HG02852 (cell line): ENCODE results near the gene RNF40.
"Not testable (repeated sequence)": the region's sequence is repeated elsewhere in the genome, so short reads cannot be mapped to it uniquely, and the experiment has no call there.

Experiments
- ATAC-seq: cut with Tn5 transposase; IDR thresholded peaks from one replicate; pipeline ENCODE4 v1.9.1; 2021; ENCODE audit warnings: mild to moderate bottlenecking, moderate library complexity; ENCODE audit not compliant: unreplicated experiment

Gene RNF40

DNA sequence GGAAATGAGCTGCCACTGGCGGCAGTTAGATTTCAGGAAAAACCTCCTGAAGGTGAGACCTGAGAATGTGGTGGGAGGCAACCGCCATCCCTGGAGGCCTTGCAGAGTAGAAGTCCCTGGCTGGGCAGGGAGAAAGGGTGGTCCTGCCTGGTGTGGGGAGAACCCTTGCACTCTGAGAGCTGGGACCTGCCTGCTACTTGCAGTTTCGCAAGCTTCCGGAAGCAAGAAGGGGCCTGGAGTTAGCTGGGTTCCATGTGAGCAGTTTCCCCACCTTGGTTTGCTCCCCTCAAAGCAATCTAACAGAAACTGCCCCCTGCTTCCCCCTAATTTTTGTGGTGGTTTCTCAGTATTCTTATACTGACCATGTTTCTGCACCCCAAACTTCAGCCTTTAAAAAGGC is 18.4 kb downstream of the RNF40 start:
- ATAC-seq = no peak

DNA sequence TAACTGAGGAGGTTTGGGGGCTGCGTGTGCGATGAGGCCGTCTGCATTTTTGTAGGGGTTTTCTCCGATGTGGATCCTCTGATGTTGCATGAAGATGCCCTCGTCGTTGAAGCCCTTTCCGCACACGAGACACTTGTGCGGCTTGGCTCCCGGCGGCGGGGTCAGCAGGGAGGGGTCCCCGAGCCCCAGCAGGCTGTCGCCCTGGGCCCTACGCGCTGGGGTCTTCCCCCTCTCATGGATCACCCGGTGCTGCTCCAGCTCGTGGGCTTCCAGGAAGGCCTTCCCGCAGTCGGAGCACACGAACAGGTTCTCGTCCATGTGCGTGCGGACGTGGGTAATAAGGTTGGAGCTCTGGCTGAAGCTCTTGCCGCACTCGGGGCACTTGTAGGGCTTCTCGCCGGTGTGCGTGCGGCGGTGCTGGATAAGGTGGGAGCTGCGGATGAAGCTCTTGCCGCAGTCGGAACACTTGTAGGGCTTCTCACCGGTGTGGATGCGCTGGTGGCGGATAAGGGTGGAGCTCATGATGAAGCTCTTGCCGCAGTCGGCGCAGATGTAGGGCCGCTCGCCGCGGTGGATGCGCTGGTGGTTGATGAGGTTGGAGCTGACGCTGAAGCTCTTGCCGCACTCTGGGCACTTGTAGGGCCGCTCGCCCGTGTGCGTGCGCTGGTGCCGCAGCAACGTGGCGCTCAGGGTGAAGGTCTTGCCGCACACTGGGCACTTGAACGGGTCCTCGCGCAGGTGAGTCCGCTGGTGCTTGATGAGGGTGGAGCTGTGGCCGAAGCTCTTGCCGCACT is 20.6 kb downstream of the RNF40 start:
- ATAC-seq = no peak

DNA sequence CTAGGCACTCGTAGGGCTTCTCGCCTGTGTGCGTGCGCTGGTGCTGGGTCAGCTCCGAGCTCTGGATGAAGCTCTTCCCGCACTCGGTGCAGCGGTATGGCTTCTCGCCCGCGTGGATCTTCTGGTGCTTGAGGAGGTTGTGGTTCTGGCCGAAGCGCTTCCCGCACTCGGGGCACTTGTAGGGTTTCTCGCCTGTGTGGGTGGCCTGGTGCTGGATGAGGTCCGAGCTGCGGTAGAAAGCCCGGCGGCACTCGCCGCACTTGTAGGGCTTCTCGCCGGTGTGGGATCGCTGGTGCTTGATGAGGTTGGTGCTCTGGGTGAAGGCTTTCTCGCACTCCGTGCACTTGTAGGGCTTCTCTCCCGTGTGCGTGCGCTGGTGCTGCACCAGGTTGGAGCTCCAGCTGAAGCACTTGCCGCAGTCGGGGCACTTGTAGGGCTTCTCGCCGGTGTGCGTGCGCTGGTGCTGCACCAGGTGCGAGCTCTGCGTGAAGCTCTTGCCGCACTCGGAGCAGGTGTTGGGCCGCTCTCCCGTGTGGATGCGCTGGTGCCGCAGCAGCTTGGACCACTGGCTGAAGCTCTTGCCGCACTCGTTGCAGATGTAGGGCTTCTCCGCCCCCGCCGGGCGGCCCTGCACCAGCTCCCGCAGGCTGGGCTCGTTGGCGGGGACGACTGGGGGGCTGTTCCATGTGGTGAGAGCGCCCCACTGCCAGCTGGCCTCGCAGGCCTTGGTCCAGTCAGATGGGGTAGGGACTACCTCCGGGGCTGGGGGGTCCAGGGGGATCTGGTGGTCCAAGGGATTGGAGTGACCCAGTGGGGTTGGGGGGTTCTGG is 21.4 kb downstream of the RNF40 start:
- no peak for ATAC-seq

DNA sequence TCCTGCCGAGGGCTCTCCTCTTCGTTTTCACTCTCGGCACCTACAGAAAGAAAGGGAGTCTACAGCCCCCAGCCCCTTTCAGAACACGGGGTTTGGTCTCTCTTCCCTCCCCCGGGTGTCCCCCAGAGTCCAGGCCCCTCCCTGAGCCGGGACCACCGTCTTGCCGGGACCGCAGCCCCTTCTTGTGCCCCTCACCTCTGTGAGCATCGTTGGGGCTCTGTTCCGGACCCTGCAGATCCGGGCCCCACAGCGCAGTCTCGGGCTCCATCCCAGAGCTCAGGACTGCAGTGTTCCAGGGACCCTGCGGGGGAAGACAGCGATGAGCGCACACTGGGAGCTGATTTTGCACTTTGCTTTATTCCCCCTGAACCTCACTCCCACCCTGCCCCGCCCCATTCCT is 22.1 kb downstream of the RNF40 start:
- ATAC-seq = no peak

DNA sequence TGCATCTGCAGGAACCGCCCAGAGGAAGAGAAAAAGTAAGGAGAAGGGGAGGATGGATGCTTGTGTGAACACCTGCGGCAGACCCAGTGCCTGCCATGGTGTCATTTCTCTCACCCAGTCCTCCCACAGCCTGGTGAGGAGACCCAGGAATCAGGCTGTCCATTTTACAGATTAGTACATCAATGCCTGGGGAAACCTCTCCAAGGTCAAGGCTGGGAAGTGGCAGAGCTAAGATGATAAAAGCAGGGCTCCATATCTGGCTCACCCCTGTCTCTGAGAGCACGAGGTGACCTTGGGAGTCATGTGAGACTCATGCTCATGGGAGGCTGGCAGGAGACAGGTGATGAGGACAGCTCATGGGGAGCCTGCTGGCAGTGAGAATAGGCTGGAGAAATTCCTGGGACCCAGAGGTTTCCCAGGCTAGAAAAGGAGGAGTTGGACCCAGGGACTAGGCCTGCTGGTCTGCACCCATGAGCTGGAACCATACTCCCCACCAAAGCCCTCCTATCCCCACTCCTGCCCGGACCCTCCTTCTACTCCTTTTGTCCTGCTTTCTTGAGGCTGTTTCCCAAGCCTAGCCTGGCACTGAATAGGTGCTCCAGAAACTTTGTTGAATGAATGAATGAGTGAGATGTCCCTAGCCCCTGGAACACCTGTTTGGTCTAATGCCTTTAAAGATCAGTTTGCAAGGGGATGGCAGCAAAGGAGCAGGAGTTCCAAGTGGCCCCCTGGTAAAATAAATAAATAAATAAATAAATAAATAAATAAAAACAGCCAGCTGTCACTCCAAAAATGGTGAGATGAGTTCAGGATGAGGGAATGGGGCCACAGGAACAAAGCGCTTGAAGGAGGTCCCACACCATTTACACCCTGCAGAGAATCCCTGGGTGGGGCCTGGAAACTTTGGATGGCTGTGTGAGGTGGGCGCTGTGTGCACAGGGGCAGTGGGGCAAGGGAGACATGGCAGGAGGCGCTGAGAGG is 23.3 kb downstream of the RNF40 start:
- no peak for ATAC-seq

DNA sequence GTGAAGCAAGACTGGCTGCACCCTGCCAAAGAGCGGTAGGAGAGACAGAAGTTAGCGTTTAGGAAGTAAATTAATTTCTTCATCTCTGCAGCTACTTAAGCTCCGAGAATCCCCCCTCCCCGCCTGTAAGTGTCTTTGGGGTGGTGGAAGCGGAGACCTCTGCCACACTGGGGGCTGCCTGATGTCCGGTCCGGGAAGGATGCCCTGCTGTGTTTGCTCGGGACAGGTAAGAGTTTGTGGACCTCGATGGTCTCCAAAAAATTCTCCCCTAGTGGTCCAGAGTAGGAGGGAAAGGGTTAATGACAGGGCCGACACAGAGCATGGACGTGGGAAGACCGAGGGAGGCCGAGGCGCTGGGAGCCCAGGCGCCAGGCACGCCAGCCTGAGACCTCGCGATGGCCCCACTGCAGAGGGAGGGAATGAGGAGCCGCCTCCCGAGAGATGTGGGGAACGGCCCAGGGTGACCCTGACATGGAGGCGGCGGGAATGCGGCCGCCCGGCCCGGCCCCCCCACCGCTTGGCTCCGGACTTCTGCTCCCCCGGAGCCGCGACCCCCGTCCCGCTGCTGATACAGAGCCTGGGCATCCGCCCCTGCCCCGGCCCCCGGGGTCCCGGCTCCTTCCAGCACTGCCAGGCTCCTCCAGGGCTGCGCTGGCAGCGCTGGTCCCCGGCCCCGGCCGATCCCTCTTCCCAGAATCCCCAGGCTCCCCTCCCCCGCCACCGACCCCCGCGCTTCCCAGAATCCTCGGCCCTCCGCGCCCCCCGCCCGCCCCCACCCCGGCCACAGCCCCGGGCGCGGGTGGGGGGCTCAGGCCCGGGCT is 24.2 kb downstream of the RNF40 start:
- ATAC-seq = no peak

DNA sequence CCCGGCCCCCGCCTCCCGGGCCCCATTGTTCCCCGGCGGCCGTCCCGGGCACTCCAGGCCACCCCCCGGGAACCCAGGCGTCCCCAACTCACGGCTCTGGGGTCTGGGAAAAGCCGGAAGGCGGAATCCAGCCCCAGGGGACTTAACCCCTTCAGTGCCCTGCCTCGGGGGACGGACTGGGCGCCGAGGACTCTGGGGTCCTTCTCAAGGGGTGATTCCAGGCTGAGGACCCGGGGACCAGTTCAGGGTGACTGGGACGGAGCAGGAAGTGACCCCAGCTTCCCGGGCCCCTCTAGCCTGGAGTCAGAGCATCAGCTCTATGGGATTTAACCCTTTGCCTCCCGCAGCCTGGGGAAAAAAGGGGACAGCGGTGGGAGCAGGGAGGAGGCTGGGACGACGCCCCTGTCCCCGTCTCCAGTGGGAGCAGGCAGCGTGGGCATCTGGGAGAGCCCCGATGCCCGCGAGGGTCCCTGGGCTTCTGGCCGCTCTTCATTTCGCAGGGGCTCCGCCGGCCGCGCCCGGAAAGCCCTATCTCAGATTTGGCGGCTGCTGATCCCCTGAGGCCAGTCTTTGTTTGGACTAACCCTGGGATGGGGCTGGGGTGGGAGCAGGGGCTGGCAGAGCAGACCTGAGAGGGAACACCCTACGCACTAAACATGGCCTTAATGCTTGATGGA is 25.0 kb downstream of the RNF40 start, which contains the start of gene ZNF629:
Gene ZNF629 (minus strand): TSS at position 270 of the 677 bp plus-strand sequence. CDS start 2,723 bp downstream, outside the sequence.
- no peak for ATAC-seq

DNA sequence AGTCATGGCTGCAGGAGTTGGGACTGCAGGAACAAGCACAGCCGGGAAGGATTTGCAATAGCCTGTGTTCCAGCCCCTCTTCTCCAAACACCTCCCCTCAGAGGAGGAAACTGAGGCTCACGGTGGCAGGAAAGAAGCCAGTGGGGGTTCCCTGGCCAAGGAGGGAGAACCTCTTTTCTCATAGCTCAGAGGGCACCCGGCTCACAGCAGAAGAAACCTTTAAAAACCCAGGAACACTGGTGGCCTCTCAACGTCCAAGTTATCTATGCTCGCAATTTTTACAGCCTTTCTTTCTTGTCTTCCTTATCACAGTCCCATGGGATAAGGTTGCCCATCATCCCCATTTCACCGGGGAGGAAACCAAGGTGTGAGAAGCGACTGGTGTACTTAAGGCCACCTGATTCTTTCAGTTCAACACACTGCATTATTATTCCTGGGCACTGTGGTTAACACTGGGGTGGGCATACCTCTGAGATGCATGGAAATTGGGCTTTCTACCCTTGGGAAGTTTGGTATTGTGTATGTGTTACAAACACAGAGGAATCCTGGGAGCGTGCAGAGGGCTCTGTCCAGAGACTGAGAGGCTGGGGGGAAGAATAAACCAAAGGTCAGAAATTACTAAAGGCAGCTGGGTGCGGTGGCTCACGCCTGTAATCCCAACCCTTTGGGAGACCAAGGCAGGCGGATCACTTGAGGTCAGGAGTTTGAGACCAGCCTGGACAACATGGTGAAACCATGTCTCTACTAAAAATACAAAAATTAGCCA is 25.7 kb downstream of the RNF40 start:
- ATAC-seq = no peak

DNA sequence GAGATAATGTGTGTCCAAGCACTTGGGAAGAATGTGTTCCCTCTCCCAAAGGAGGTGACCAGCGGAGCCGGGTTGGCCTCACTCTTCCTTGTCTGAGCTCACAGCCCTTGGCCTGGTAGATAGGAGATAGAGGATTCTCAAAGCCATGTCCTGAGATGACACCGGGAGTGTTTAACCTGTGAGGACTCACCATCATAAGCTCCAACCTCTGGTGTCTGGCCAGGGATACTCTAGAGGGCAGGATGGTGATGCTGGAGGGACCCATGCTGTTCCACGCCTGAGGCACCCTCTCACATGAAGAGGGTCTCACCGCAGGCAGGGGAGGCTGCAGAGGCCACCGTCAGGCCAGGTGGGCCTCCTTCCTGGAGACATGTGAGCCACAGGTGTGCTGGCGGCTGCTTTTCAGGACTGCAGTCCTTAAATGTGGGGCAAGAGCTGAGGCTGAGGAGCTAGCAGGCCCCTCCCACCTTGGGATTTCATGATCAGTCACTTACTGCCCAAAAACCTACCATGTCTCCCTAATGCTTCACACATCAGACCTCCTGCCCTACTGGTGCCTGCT is 31.5 kb downstream of the RNF40 start:
- no peak for ATAC-seq

DNA sequence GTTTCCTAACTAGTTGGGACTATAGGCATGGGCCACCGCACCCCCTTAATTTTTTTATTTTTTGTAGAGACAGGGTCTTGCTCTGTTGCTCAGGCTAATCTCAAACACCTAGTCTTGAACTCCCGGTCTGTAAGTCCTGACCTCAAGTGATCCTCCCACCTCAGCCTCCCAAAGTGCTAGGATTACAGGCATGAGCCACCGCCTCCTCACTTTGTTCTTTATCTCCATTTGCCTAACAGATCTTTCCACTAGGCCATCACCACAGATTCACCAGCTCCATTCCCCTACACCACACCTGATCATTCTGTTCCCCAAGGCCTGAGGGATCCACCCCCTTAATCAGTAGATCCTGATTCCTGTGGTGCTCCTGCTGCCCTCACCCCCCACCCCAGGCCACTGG is 32.5 kb downstream of the RNF40 start:
- no peak for ATAC-seq

DNA sequence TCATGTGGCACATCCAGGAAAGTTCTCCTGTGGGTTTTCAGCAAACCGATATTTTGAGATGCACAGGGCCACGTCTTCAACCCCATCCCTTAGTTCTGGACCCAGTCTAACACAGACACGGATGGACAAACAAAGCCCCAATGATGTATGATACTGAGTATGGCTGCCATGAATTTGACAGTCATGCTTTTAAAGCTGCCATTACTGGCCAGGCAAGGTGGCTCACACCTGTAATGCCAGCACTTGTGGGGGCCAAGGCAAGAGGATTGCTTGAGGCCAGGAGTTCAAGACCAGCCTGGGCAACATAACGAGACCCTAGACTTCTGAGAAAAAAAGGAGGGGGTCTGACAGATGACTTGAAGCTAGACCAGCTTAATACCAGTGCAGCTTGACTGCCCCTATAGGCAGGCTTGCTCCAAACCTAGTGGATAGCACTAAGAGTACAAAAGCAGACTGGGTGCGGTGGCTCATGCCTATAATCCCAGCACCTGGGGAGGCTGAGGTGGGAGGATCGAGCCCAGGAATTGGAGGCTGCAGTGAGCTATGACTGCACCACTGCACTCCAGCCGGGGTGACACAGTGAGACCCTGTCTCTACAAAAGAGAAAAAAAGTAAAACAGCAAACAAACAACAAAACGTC is 35.7 kb downstream of the RNF40 start:
- no peak for ATAC-seq

DNA sequence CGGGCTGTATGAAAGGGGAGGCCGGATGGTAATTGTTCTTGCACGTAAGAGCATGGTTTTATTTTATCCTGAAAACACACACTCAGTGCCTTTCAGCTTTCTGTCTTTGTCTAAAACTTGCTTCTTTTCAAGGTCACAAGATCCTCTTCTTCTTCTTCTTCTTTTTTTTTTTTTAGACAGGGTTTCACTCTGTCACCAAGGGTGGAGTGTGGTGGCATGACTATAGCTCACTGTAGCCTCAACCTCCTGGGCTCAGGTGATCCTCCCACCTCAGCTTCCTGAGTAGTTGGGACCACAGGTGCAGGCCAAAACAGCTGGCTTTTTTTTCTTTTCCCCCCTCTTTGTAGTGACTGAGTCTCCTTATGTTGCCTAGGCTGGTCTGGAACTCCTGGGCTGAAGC is 40.8 kb downstream of the RNF40 start:
- ATAC-seq = no peak

DNA sequence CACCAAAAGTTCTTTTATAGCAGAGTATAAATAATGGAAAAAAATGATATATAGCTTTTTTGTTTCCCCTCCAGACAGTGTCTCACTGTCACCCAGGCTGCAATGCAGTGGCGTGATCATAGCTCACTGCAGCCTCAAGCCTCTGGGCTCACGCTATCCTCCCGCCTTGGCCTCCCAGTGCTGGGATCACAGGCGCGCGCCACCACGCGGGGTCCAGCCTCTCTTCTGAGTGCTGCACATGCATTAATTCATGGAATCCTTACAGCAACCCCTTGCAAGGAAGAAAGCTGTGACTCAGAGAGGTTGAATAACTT is 42.9 kb downstream of the RNF40 start:
- ATAC-seq = no peak

DNA sequence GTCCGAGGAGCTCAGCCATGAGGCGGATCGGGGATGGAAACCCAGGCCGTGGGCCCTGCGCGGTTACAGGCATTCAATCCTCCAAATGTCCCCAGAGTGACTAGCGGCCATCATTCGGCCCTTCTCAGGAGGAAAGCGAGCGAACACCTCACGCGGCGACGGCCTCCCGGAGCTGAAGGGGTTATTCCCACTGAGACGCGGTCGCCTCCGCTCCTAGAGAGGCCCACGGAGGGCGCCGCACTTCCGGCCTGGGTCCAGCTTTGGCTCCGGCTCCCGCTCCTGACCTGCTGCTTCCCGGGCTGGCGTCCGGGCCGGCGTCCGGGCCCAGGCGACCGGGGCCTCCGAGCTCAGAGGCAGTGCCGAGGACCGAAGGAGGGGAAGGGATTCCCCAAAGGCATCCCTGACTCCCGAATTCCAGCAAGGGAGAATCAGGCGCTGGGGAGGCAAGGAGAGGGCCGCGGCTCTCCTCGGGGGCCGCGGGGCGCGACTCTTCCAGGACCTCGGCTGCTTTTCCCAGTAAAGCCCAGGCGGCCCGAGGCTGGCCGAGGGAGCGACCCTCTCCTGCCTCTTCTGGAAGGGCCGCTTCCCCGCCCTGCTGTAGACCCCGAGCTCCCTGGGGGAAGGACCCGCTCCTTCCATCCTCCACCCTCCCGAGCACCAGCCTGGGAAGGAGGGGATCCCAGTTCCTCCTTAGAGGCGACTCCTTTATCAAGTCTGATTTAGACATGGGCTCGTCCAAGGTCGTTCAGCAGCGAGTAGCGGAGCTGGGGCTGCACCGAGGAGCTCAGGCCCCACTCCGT is 43.4 kb downstream of the RNF40 start:
- no peak for ATAC-seq

DNA sequence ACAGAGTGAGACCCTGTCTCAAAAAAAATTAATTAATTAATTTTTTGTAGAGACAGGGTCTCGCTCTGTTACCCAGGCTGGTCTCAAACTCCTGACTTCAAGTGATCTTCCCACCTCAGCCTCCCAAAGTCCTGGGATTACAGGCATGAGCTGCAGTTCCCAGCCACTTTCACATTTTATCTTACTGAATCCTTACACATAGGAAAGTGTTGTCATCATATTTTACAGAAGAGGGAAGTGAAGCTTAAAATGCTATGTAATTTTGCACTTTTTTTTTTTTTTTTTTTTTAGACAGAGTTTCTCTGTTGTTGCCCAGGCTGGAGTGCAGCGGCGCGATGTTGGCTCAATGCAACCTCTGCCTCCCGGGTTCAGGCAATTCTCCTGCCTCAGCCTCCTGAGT is 46.0 kb downstream of the RNF40 start:
- no peak for ATAC-seq

DNA sequence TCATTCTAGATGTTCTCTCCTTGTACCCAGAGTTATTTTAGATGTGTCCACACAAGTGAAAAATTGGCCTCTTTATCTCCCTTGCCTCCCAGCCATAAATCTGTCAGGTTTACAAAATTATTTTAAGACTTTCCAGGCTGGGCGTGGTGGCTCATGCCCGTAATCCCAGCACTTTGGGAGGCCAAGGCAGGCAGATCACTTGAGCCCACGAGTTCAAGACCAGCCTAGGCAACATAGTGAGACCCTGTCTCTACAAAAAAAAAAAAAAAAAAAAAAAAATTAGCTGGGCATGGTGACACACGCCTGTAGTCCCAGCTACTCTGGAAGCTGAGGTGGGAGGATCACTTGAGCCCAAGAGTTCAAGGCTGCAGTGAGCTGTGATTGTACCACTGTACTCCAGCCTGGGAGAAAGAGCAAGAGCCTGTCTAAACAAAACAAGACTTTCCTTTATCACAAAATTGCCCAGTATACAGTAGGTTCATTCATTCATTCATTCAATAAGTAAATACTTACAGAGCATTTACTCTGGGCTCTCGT is 46.8 kb downstream of the RNF40 start:
- not testable (repeated sequence) for ATAC-seq

DNA sequence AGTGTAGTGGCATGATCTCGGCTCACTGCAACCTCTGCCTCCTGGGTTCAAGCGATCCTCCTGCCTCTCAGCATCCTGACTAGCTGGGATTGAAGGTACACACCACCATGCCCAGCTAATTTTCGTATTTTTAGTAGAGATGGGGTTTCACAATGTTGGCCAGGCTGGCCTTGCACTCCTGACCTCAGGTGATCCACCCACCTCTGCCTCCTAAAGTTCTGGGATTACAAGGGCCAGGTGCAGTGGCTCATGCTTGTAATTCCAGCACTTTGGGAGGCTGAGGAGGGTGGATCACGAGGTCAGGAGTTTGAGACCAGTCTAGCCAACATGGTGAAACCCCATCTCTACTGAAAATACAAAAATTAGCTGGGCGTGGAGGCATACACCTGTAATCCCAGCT is 47.6 kb downstream of the RNF40 start:
- ATAC-seq = not testable (repeated sequence)
